Ecto neural progenitor cell (in vitro differentiated cells): ENCODE data around the gene MACO1.

Source experiments
- DNase-seq: peaks from one replicate; pipeline ENCODE4 v3.0.0-alpha.2; 2018; ENCODE audit warnings: low spot score

The MACO1 gene

GRCh38 chr1:25524568-25525360, 94.1 kb downstream of the MACO1 start:
- DNase-seq = no peak

DNA sequence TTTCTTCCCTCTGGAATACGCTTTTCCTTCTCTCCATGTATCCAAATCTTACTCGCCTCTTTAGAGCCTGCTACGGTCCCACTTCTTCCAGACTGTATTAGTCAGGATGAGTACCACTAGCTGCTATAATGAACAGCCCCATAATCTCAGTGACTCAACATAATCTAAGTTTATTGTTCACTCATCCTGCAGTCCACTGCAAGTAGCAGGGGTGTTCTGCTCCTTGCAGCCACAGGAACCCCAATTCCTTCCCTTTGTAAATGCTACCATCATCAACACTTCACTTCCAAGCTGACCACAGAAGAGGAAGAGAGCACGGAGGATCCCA, 94.6 kb downstream of the MACO1 start:
- no peak for DNase-seq

DNA sequence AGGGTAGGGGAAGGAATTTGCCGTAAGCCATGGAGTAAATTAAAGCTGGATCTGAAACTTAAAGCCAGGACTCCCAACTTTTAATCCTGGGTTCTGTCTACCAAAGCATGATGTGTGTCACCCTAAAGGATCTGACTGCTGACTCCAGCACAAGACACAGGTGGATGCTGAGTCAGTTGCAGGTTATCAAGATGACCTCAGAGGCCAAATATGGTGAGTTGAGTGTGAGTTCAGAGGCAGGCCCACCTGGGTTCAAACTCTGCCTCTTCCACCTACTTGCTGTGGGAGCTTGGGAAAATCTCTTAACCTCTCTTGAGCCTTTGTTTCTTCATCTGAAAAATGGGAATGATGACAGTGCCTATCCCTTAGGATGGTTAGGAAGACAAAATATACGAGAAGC, 96.1 kb downstream of the MACO1 start:
- no peak for DNase-seq

- DNase-seq = no peak
Observed at GRCh38 chr1:25527226-25527846, 96.6 kb downstream of the MACO1 start.

GRCh38 chr1:25527946-25528595, 97.4 kb downstream of the MACO1 start:
- DNase-seq = no peak

GRCh38 chr1:25528881-25529517, 98.3 kb downstream of the MACO1 start:
- DNase-seq = no peak

GRCh38 chr1:25529518-25530185, 99.0 kb downstream of the MACO1 start:
- no peak for DNase-seq

DNA sequence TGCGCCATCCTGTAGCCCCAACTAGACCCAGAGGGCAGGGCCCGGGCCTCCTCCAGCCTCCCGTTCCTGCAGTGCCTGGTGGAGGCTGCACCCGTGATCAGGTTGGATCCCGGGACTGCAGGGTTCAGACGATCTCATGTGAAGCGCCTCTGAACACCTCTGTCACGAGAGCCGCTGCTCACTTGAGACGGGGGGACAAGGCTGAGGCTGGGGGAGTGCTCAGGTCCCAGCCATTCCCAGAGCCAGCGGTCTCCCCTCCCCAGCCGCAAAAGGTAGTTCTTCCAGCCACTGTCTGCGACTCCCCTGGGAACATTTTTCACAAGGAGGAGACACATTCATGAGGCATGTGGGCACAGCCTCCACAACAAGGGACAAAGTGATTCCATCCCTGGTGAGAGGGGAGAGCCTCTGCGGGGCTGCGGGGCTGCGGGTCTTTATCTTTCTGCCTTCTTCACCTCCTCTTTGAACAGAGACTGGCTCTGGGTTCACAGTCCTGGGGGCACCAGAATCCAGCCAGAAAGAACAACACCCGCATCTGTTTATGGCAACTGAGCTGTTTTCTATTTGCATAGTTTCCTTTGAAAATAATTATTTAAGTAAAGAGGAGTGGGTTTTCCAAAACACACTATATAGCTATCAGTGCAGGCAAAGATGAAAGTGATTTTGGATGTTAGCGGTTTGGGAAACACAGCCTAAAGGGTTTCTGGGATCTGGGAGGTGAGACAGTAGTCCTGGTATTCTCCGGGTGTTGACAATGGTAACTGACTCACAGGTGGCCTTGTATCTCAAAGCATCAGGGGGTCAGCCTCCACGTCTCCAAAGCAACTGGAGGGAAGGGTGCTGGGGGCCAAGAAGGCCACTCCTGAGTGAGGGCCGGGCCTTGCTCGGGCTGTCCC, 99.7 kb downstream of the MACO1 start:
- DNase-seq = no peak

DNA sequence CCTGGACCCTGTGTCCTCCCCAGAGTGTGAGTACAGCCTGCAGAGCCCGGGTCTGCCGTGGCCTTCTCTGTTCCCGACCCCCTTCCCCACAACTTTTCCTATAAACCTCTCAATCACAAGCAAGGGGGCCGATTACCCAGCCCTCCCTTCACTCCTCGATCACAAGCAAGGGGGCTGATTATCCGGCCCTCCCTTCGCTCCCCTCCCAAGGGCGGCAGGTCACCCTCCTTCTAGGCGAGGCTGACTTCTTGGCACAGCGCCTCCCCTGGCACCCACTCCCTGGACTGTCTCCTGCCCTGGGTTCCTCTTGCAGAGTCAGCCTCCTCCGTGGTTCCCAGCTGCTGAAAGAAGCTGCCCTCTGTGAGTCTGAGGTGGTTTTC, 100.4 kb downstream of the MACO1 start:
- no peak for DNase-seq

- no peak for DNase-seq
Observed at GRCh38 chr1:25532970-25533369, 102.3 kb downstream of the MACO1 start.

GRCh38 chr1:25533775-25534409, 103.2 kb downstream of the MACO1 start:
- no peak for DNase-seq

GRCh38 chr1:25534410-25534788, 103.7 kb downstream of the MACO1 start:
- DNase-seq = no peak

- DNase-seq = no peak
Observed at GRCh38 chr1:25536124-25536523, 105.4 kb downstream of the MACO1 start.

DNA sequence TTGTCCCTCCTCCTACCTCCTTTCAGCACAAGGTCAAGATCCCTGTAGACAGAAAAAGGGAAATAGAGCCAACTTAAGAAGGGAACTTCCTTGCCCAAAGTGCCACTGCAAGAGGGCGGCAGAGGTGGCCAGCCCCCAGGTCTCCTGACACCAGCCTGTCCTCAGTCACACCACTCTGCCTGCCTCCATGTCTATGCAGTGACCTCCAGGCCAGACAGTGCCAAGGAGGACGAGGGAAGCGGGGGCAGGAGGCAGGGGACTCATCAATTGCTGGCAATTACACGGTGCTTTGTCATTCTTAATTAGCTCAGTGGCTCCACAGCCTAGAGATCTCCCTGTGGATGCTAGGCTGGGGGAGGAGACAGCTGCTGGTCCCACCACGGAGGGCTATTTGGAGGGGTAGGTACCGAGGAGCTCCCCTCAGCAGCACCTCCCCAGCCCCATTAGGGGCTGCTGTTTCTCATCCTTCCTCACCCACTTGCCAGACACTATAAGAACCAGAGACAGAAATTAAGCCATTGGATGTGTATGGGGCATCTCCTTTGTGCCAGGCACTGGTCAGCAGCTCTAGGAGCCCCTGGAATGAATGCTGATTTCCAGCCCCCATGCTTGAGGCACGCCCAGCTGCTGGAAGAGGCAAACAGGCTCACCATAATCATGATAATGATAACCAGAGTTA, 106.6 kb downstream of the MACO1 start:
- DNase-seq = no peak

- no peak for DNase-seq
Observed at GRCh38 chr1:25538191-25538767, 107.6 kb downstream of the MACO1 start.

DNA sequence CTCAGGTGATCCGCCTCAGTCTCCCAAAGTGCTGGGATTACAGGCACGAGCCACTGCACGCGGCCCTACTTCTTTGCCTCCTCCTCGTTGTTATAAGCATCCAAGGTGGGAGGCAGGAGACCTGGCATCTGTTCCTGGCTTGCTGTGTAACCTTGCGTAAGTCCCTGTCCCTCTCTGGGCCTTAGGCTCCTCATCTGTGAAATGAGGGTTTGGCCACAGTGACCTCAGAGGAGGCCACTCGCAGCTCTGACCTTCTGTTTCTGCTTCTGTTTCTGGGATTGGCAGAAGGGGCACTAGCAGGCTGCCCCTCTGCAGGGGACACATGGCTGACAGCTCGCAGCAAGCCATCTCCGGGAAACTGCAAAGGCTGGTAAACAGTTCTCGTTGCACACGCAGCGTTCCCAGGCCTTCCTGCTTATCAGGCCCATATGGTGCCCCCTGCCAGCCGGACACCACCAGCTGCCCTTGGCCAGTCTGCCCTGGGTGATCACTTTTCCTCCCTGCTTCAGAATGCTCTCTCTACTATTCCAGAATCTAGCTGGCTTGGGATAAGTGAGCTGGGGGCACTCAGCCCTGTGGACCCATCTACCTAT, 110.1 kb downstream of the MACO1 start:
- no peak for DNase-seq

DNA sequence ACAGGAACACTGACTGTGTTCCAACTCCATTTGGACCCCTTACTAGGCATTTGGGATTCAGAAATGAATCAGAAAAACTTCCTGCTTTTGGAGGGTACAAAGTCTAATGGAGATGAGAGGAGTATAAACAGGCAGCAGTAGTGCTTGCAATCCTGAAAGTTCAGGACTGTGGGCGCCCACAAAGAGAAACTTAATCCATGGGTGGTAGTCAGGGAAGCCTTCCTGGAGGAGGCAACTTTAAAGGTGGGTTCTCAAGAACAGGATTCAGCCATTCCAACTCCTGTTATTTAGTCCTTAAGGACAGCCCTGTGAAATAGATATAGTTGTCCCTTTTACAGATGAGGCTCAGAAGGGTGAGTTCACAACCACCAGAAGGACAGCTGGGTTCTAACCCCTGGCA, 110.7 kb downstream of the MACO1 start:
- DNase-seq = no peak

DNA sequence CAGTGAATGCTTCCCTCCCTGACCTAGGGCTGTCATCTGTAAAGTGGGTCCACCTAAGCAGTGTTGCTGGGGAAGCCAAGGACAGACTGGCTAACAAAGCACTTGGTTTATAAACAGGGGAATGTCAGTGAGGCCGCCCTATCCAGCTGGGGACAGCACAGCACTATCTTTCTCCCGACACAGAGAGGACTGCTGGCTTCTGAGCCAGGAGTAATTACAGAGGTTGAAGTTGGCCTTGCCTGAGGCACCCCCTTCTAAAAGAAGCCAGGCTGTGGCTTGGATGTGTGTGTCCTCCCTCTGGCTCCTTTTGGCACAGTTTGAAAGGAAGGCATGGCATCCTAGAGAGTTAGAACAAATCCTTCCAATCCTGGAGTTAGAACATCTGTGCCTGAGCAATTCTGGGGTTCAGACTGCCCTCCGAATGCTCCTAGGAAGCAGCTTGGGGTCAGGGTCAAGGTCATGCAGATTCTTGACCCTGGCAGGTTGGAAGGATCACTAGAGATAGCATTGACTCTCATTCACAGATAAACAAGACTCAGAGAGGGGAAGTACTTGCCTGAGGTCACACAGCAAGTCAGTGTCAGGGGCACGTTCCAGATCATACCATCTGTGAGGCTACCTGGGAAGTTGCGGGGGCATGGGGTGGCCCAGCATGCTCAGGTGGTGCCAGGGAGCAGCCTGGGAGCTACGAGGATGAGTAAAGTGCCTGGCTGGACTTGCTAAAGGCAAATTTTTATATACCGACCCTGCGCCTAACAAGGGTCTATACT, 111.4 kb downstream of the MACO1 start:
- no peak for DNase-seq

DNA sequence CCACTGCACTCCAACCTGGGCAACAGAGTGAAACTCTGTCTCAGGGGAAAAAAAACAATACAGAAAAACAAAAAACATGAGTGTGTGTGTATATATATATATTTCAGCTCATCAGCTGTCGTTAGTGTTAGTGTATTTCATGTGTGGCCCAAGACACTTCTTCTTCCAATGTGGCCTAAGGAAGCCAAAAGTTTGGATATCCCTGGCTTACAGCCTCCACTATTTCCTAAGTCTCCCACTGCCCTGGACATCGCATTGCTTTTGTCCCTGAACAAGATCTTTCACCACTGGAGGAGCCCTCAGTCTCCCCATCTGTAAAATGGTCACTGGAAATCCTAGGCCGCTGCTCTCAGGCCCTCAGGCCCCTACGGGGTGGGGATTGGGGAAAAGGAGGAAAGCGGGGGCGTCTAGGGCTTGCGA, 112.3 kb downstream of the MACO1 start:
- DNase-seq = no peak
